Keratinocyte (primary cell): Measurements from ENCODE around the gene PITX1. TPM values are rescaled to one million over a fixed set of nuclear protein-coding genes. Genes with fewer than 3 reads are reported as not detected.

ENCODE experiments used
- DNase-seq: peaks from one replicate; pipeline ENCODE4 v3.0.0-alpha.2; 2011; ENCODE audit warnings: low read depth, missing footprints, low spot score
- FAIRE-seq: peaks from 2 replicates; lab custom pipeline; 2011; peaks lifted over from hg19 to GRCh38; lab: Jason Lieb, UNC
- H2AFZ ChIP-seq: 2 replicates; pipeline ENCODE4 v1.6.0; 2012; ENCODE audit warnings: low read length, control low read depth, inconsistent platforms; ENCODE audit not compliant: control insufficient read depth
- H3K27ac ChIP-seq: 2 replicates; pipeline ENCODE4 v1.5.1; 2011; ENCODE audit warnings: low read length; ENCODE audit not compliant: control insufficient read depth, insufficient read depth
- H3K27me3 ChIP-seq: 3 replicates; pipeline ENCODE4 v1.6.0; 2011; ENCODE audit warnings: low read length; ENCODE audit not compliant: control insufficient read depth, insufficient read depth; ENCODE audit errors: extremely low read depth
- H3K36me3 ChIP-seq, 2 experiments: 2 replicates in 1 of 2; 3 replicates in 1 of 2; pipeline ENCODE4 v1.5.1; 2011; ENCODE audit warnings: low read length in 2 of 2, mild to moderate bottlenecking in 1 of 2; ENCODE audit not compliant: control insufficient read depth in 2 of 2, insufficient read depth in 2 of 2; ENCODE audit errors: extremely low read depth in 1 of 2
- H3K4me1 ChIP-seq: 3 replicates; pipeline ENCODE4 v1.5.1; 2011; ENCODE audit warnings: low read length; ENCODE audit not compliant: control insufficient read depth, insufficient read depth; ENCODE audit errors: extremely low read depth
- H3K4me2 ChIP-seq: 3 replicates; pipeline ENCODE4 v1.6.0; 2011; ENCODE audit warnings: low read depth, low read length; ENCODE audit not compliant: control insufficient read depth, insufficient read depth; ENCODE audit errors: extremely low read depth
- H3K4me3 ChIP-seq, 3 experiments: fragments of 200-600 bp in 1 of 3; sonication (generic) in 1 of 3; 2 replicates in 2 of 3; 3 replicates in 1 of 3; pipeline ENCODE4 v1.5.1; 2011 to 2016; ENCODE audit warnings: low read length in 3 of 3, mild to moderate bottlenecking in 3 of 3, control low read depth in 2 of 3, inconsistent platforms in 1 of 3, low read depth in 1 of 3, mixed read lengths in 1 of 3, mixed run types in 1 of 3, moderate library complexity in 1 of 3; ENCODE audit not compliant: control insufficient read depth in 2 of 3, insufficient read depth in 2 of 3; ENCODE audit errors: extremely low read depth in 1 of 3
- H3K79me2 ChIP-seq: 2 replicates; pipeline ENCODE4 v1.6.0; 2012; ENCODE audit warnings: low read length; ENCODE audit not compliant: control insufficient read depth, insufficient read depth
- H3K9ac ChIP-seq: 3 replicates; pipeline ENCODE4 v1.6.0; 2011; ENCODE audit warnings: low read length; ENCODE audit not compliant: control insufficient read depth, insufficient read depth; ENCODE audit errors: extremely low read depth
- H3K9me1 ChIP-seq: 3 replicates; pipeline ENCODE4 v1.6.0; 2011; ENCODE audit warnings: low read length; ENCODE audit not compliant: control insufficient read depth, insufficient read depth; ENCODE audit errors: extremely low read depth
- H3K9me3 ChIP-seq: 2 replicates; pipeline ENCODE4 v1.5.1; 2012; ENCODE audit warnings: low read depth, low read length; ENCODE audit not compliant: control insufficient read depth
- H4K20me1 ChIP-seq: 3 replicates; pipeline ENCODE4 v1.6.0; 2011; ENCODE audit warnings: low read length; ENCODE audit not compliant: control insufficient read depth, insufficient read depth; ENCODE audit errors: extremely low read depth
- CTCF ChIP-seq, 3 experiments: IDR thresholded peaks in 1 of 3; conservative IDR thresholded peaks in 1 of 3; optimal IDR thresholded peaks in 1 of 3; 2 replicates in 2 of 3; 3 replicates in 1 of 3; pipeline versions ENCODE3 to v1.5.1; 2011; ENCODE audit warnings: low read length in 3 of 3, mild to moderate bottlenecking in 3 of 3, moderate library complexity in 2 of 3, control low read depth in 1 of 3, inconsistent platforms in 1 of 3; ENCODE audit not compliant: insufficient read depth in 2 of 3; ENCODE audit errors: extremely low read depth in 1 of 3
- EZH2 ChIP-seq: IDR thresholded peaks from one replicate; pipeline ENCODE4 v1.6.1; 2012; ENCODE audit warnings: inconsistent platforms, mild to moderate bottlenecking, low read length, moderate library complexity
- dilution Hi-C: fragments of 300-500 bp; cut with MboI; formaldehyde crosslinking; loops from one replicate; pipeline ENCODE4 v1.7.0; 2020; ENCODE audit warnings: low sequenced_read_pairs; ENCODE audit not compliant: extremely low pct_ligation_motif_present
- polyA plus RNA-seq, 5 experiments: library from polyadenylated mRNA; depleted of rRNA in 3 of 5; stranded (reverse) in 3 of 5; stranded (forward) in 1 of 5; unstranded in 1 of 5; fragments of >200 nt; gene quantifications; 1 replicate in 1 of 5; 2 replicates in 3 of 5; 3 replicates in 1 of 5; pipeline versions ENCODE4 v1.2.1 to v1.2.3, GENCODE V29; 2011 to 2012; ENCODE audit warnings: missing spikeins in 2 of 5, low read depth in 1 of 5, low replicate concordance in 1 of 5

Gene PITX1
- polyA plus RNA-seq, 1 donor (not counting 4 experiments of a cell fraction or from before 2014, with no cell fraction given), result 0.73 TPM

GRCh38 chr5:135026645-135027265 lies 7.3 kb downstream of the PITX1 start:
- no peak overlapping the region for H3K27ac ChIP-seq
- FAIRE-seq, result no peak
- H2AFZ ChIP-seq, result no peak overlapping the region
- H3K9ac ChIP-seq, result no peak overlapping the region
- no peak for DNase-seq
- no peak overlapping the region for H3K4me2 ChIP-seq
- H3K36me3 ChIP-seq, result no peaks in the 10 kb centered on the region
- H3K9me1 ChIP-seq, result no peaks in the 10 kb centered on the region
- TF ChIP-seq CTCF (optimal IDR thresholded peaks at IDR 0.05 in 1 of 3, IDR thresholded peaks at IDR 0.05 in 1 of 3, conservative IDR thresholded peaks at IDR 0.05 in 1 of 3; ENCODE audit: extremely low read depth in 1 of 3, insufficient read depth in 2 of 3, low read length in 3 of 3) (no peak), EZH2 (no peak)
- dilution Hi-C loops, result no loop called here
- H3K9me3 ChIP-seq, result peaks cover 10% of the 10 kb centered on the region
- H3K4me1 ChIP-seq, result peaks cover 11% of the 10 kb centered on the region
- peaks cover 55% of the 10 kb centered on the region for H3K27me3 ChIP-seq
- H3K79me2 ChIP-seq, result no peaks in the 10 kb centered on the region
- no peak overlapping the region for H3K4me3 ChIP-seq
- H4K20me1 ChIP-seq, result no peaks in the 10 kb centered on the region

- Histone ChIP-seq H4K20me1 (no peaks in the 10 kb centered on the region), H3K9ac (no peak overlapping the region), H3K27me3 (peaks cover 48% of the 10 kb centered on the region), H3K4me2 (no peak overlapping the region), H3K27ac (no peak overlapping the region), H3K79me2 (no peaks in the 10 kb centered on the region), H3K4me3 (no peak overlapping the region), H2AFZ (no peak overlapping the region), H3K9me1 (no peaks in the 10 kb centered on the region), H3K4me1 (peaks cover 11% of the 10 kb centered on the region), H3K9me3 (peaks cover 10% of the 10 kb centered on the region), H3K36me3 (no peaks in the 10 kb centered on the region)
- TF ChIP-seq EZH2 (no peak), CTCF (optimal IDR thresholded peaks at IDR 0.05 in 1 of 3, IDR thresholded peaks at IDR 0.05 in 1 of 3, conservative IDR thresholded peaks at IDR 0.05 in 1 of 3; ENCODE audit: extremely low read depth in 1 of 3, insufficient read depth in 2 of 3, low read length in 3 of 3) (no peak)
- FAIRE-seq (no peak), DNase-seq (no peak)
- dilution Hi-C loops, result no loop called here
Observed at GRCh38 chr5:135025730-135026644, 8.0 kb downstream of the PITX1 start.
